ENCODE data around the gene DAB1.
"Not testable (repeated sequence)": the region's sequence is repeated elsewhere in the genome, so short reads cannot be mapped to it uniquely, and the experiment has no call there.

Gene DAB1

GRCh38 chr1:57220905-57221304, 203.0 kb downstream of the DAB1 start:
- DNase-seq (ENCODE audit: low read depth in 2 of 2), result not testable (repeated sequence)

GRCh38 chr1:57218487-57219079, 205.3 kb downstream of the DAB1 start:
- no peak for DNase-seq (ENCODE audit: low read depth in 2 of 2)

DNA sequence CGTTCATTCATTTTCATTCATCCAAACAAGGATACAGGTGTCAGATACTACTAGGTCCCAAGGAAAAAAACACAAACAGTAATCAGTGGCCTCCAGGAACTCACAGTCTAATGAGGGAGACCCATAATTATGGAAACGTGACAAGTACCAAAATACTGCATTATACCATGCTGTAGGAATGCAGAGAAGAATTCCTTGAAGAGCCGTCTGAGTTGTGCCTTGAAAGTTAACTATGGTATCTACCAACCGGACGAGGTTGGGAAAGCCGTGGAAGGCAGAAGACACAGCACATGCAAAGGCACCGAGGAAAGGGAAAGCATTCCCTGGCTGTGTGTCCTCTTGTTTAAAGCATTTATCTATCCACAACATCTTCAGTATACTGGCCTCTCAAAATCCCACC, 206.0 kb downstream of the DAB1 start:
- no peak for DNase-seq (ENCODE audit: low read depth in 2 of 2)

- DNase-seq (ENCODE audit: low read depth in 2 of 2), result no peak
Measured at GRCh38 chr1:57214951-57215575, 208.8 kb downstream of the DAB1 start.

DNA sequence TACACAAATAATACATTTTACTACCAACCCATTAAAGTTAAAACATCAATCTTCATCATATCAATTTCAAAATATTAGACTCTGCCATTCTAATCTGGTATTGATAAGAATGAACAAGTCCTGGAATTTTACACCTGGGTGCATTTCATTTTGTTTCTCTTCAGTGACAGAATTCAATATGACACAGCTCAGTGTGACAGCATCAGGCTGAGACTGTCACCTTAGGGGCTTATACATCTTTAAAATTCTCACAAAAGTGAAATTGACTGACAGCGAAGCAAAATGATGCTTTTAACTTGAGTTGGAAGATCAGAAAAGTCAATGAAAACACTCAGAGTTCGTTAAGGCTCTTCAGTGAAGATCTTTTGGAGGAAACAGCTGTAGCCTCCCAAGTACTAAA, 213.0 kb downstream of the DAB1 start:
- DNase-seq (ENCODE audit: low read depth in 2 of 2), result no peak

- no peak for DNase-seq (ENCODE audit: low read depth in 2 of 2)
Measured at GRCh38 chr1:57209495-57209894, 214.4 kb downstream of the DAB1 start.

DNA sequence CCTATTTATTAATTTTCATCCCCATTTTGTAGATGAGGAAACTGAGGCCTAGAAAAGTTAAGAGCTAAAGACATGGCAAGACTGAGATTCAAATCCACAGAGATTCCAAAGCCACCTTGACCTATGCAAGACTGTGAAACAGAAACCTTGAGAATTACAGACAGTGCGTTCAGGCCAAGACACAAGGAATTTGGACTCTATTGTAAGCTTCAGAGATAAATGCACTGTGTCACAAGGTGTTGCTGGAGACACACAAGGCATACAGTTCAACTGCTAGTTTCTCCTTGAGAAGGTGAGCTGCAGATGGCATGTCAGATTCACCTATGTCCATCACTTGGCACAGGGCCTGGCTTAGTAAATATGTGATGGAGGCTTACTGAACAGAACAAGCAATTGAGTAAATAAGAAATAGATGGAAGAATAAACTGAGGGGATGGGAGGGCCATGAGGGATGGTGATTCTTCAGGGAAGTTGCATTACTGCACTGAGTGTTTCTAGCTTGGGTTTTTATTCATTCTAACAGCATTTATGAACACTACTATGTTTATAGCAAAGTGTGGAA, 215.0 kb downstream of the DAB1 start:
- DNase-seq (ENCODE audit: low read depth in 2 of 2), result no peak

DNA sequence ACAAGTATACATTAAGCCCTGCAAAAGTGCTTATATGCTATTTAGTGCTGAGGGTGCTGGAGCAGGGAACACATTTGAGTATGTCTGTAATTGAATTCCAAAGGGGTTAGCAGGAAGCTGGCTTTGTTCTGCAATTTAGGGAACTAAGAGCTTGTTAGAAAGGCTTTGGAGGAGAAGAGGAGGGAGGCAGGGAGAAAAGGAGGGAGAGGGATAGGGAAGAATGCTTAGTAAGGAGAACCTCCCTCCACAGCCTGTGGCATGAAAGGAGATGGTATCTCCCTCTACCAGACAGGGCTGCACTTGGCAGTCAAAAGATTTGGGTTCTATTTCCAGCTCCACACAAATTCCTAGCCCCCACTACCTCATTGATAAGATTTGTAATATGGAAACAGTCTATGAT, 217.8 kb downstream of the DAB1 start:
- DNase-seq (ENCODE audit: low read depth in 2 of 2), result no peak

DNA sequence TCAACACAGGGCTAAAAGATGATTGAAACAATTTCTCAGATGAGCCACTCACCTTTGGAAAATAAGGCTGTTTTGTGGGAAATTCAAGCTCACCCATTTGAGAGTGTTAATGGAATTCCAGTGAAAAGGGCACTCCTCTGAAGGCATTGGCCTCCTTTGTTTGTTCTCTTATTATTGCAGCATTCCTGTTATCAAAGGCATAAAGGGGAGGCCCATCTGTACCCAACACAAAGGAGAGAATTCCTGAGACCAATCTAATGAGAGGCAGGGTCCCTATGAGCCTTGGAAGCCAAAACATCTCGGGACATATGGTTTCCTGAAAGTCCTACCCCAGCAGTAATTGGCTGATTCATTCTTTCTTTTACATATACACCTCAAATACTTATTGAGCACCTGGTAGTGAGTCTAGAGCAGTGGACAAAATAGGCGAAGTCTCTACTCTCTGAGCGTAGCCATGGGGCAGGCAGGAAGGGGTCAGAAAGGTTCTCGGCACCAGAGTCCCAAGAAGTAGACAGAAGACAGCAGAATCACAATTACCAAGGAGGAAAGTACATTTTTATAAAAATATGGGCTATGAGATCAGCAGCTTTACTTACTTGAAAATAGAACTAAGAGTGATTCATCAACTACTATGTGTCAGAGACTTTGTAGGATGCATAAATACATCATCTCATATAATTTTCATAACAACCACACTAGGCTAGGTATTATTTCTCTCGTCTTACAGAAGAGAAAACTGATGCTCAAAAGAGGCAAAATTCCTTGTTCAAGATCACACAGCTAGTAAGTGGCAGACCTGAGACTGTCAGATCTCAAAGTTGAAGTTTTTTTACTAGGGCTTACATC, 218.7 kb downstream of the DAB1 start:
- DNase-seq (ENCODE audit: low read depth in 2 of 2), result no peak

GRCh38 chr1:57204091-57204490, 219.8 kb downstream of the DAB1 start:
- no peak for DNase-seq (ENCODE audit: low read depth in 2 of 2)

DNA sequence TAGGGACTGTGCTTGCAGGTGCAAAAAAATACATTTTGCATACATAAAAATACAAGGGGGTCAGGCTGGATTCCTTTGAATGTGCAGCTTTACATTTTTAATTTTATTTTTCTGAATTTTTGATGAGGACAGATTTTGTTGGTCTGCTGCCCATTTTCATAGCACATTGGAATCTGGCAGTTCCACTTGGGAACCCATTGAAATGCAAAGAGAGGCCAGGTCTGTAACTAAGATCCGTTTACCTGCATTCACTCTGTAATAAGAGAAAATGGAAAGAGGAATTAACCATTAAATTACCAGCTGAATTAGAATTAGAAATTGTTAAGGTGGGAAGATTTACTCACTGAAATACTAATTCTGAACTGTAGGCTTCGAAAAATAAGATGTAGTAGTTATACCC, 221.6 kb downstream of the DAB1 start:
- no peak for DNase-seq (ENCODE audit: low read depth in 2 of 2)

DNA sequence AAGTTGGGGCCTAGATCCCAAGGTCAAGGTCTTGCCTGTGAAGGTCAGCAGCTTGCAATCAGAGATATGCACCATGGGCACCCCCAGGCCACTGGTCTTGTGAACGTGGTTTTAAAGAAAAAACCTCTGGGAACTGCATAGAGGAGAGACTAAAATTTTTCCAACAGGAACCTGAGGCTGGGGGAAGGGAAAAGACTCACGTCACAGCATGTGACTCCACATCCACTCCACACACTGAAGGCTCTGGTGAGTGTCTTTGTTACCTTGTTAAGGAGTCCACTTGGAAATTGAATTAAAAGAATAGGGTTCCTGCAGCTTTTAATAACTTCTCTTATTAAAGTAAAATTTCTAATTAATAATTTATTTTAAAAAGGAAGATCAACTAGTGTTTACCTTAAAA, 224.9 kb downstream of the DAB1 start:
- no peak for DNase-seq (ENCODE audit: low read depth in 2 of 2)

DNA sequence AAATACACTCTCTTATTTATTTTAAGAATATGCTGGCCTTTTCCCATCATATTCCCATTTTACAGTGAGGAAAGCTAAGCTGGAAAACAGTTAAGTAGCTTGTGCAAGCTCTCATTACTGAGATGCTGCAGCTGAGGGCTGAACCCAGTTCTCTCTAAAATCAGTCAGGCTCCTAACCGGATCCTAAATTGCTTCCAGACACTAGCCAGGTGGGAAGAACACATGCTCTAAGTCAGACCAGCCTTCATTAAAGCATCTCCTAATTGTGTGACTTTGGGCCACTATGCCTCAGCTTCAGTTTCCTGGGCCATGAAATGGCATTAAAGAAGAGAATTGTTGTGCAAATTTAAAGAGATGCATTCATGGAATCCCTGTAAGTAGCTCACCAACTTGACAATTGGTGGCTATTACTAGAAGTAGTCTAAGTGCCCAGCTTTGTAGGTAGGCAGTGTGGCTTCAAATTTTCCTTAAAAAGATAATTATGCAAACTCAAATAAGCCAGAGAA, 228.4 kb downstream of the DAB1 start:
- no peak for DNase-seq (ENCODE audit: low read depth in 2 of 2)

GRCh38 chr1:57192222-57192621, 231.6 kb downstream of the DAB1 start:
- DNase-seq (ENCODE audit: low read depth in 2 of 2), result no peak

- DNase-seq (ENCODE audit: low read depth in 2 of 2), result no peak
Measured at GRCh38 chr1:57190898-57191297, 233.0 kb downstream of the DAB1 start.

DNA sequence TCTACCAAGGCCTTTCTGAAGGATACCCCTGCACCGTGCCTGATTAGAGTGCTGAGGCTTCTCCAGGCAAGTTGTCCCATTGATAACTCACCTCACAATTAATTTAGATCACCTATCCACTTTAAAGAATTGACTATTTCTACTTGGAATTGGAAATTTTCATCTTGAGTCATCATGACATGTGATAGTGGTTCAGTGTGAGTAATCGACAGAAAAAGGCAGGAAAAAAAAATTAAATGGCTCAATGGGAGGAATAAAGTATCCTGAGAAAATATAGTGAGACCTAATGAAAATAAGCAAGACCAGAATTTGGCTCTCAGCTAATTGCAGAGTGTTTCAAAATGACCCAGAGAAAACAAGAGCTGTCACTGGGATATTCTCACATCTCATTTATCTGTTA, 235.7 kb downstream of the DAB1 start:
- no peak for DNase-seq (ENCODE audit: low read depth in 2 of 2)

DNA sequence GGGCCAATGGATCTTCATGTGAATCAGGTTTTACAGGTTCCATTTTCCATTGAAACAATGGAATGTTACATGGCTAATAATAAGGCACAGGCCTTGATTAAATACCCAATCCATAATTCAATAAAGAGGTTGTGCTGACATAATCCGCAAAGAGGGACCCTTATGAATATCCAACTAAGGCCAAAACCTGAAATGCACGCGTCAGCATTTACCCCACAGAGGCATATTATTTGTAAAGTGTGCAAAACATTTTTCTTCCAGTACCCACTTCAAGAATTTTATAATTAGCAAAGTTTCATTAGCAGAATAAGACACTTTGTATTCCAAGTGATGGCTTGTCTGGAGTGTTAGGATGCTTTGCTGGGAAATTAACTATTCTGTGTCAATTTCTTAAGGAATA, 237.4 kb downstream of the DAB1 start:
- no peak for DNase-seq (ENCODE audit: low read depth in 2 of 2)

- no peak for DNase-seq (ENCODE audit: low read depth in 2 of 2)
Measured at GRCh38 chr1:57179001-57179400, 244.9 kb downstream of the DAB1 start.

DNA sequence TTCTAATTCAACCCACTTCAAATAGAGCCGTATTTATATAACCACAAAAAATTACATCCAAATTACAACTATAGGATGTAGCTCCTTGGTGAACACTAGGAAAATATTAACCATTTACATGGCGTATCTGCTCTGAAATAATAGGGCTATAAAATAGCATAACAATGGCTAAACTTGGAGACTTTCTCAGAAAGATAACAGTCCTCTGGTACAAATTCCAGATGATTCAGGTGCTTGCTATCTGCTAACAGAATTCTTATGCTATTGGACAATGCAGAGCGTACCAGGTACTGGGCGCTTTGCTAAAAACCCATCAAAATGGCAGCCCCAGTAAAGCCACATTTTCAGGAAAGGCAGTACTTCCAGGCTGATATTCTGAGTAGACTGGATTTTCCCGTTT, 248.4 kb downstream of the DAB1 start:
- DNase-seq (ENCODE audit: low read depth in 2 of 2), result no peak

- no peak for DNase-seq (ENCODE audit: low read depth in 2 of 2)
Measured at GRCh38 chr1:57172040-57172439, 251.8 kb downstream of the DAB1 start.

DNA sequence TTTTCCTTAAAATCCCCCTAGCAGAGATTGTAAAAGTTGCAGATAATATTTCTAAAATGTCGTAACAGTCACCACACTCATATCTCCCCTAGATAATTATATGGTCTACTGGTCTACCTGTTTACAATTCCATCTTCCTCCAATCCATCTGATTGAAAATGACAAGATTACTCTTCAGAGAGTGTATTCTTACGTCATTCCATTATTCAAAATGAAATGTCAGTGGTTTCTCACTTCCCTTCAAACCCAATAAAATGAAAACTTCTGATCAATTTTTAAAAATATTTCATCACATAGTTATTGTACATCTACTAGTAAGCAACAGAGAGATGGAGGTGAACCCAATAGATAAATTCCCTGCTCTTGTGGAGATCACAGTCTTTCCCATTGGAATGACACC, 255.9 kb downstream of the DAB1 start:
- no peak for DNase-seq (ENCODE audit: low read depth in 2 of 2)

GRCh38 chr1:57165546-57165945, 258.3 kb downstream of the DAB1 start:
- no peak for DNase-seq (ENCODE audit: low read depth in 2 of 2)

GRCh38 chr1:57164584-57164983, 259.3 kb downstream of the DAB1 start:
- no peak for DNase-seq (ENCODE audit: low read depth in 2 of 2)
